Karpas-422 (cell line): ENCODE data around the gene CREB1. TPM values are rescaled to one million over a fixed set of nuclear protein-coding genes. Genes with fewer than 3 reads are reported as not detected.

Source experiments
- DNase-seq: peaks from one replicate; pipeline ENCODE4 v3.0.0-alpha.2; 2015
- H2AFZ ChIP-seq: fragments of 200-600 bp; sonication (generic); 2 replicates; pipeline ENCODE4 v1.6.1; 2014; ENCODE audit warnings: antibody characterized with exemption, low read length, mixed read lengths
- H3K27ac ChIP-seq: fragments of 200-600 bp; sonication (generic); 2 replicates; pipeline ENCODE4 v1.5.1; 2014; ENCODE audit warnings: mild to moderate bottlenecking, low read length, moderate library complexity
- H3K27me3 ChIP-seq: fragments of 200-600 bp; sonication (generic); 2 replicates; pipeline ENCODE4 v1.6.1; 2014; ENCODE audit warnings: low read length, mixed read lengths
- H3K36me3 ChIP-seq: fragments of 200-600 bp; sonication (generic); 2 replicates; pipeline ENCODE4 v1.6.1; 2014; ENCODE audit warnings: low read length, mixed read lengths; ENCODE audit not compliant: insufficient read depth
- H3K4me1 ChIP-seq: fragments of 200-600 bp; sonication (generic); 2 replicates; pipeline ENCODE4 v1.6.1; 2014; ENCODE audit warnings: mild to moderate bottlenecking, low read length, mixed read lengths
- H3K4me2 ChIP-seq: fragments of 200-600 bp; sonication (generic); 2 replicates; pipeline ENCODE4 v1.6.1; 2014; ENCODE audit warnings: low read length, low read depth, mild to moderate bottlenecking; ENCODE audit not compliant: poor library complexity, severe bottlenecking
- H3K4me3 ChIP-seq: fragments of 200-600 bp; sonication (generic); 2 replicates; pipeline ENCODE4 v1.5.1; 2014; ENCODE audit warnings: mild to moderate bottlenecking, antibody characterized with exemption, low read length, mixed read lengths
- H3K79me2 ChIP-seq: fragments of 200-600 bp; sonication (generic); 2 replicates; pipeline ENCODE4 v1.6.1; 2014; ENCODE audit warnings: mild to moderate bottlenecking, low read length, mixed read lengths
- H3K9ac ChIP-seq: fragments of 200-600 bp; sonication (generic); 2 replicates; pipeline ENCODE4 v1.6.0; 2014; ENCODE audit warnings: low read length
- H3K9me2 ChIP-seq: fragments of 200-600 bp; sonication (generic), shearing (Covaris generic); replicated peaks from 2 replicates; pipeline ENCODE4 v1.6.0; 2014; ENCODE audit warnings: mild to moderate bottlenecking, low read length, moderate library complexity; ENCODE audit not compliant: insufficient read depth
- H3K9me3 ChIP-seq: fragments of 300-700, 200-600 bp; sonication (generic); 2 replicates; pipeline ENCODE4 v1.6.1; 2014; ENCODE audit warnings: low read length, mixed read lengths
- H4K20me1 ChIP-seq: fragments of 200-600 bp; sonication (generic); 2 replicates; pipeline ENCODE4 v1.6.1; 2014; ENCODE audit warnings: mild to moderate bottlenecking, antibody characterized with exemption, low read length, low read depth; ENCODE audit not compliant: insufficient read depth
- total RNA-seq: library from RNA; depleted of rRNA; stranded (reverse); fragments of >200 nt; shearing (Covaris generic); gene quantifications from 2 replicates; pipeline ENCODE4 v1.2.3, GENCODE V29; 2014; ENCODE audit warnings: low replicate concordance

Gene CREB1
- total RNA-seq, 1 experiment from 2014 or later: 74.6 TPM

DNA sequence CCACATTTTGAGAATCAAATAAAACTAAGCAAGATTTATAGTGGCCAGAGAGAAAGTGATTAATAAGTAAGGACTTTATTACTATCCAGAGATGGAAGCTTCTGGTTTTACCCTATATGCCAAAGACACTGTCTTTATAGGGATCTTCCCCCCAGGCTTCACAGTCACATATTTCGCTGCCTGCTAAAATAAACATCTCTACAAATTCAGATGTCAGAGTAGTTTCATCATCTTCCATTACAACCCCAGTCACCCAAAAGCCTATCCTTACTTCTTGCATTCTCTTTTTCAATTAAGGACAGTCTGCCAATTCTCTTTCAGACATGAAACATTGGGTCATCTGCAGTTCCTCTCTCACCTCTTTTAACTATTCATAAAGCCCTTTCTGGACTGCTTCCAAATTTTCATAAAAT lies 28.3 kb downstream of the CREB1 start:
- no peak overlapping the region for H3K27ac ChIP-seq
- H3K4me1 ChIP-seq: peaks cover 25% of the 10 kb centered on the region
- no peaks in the 10 kb centered on the region for H3K9me2 ChIP-seq
- DNase-seq: no peak
- no peak overlapping the region for H3K4me2 ChIP-seq
- H2AFZ ChIP-seq: no peak overlapping the region
- H3K27me3 ChIP-seq: no peaks in the 10 kb centered on the region
- H4K20me1 ChIP-seq: no peaks in the 10 kb centered on the region
- H3K4me3 ChIP-seq: no peak overlapping the region
- H3K9ac ChIP-seq: no peak overlapping the region
- H3K79me2 ChIP-seq: peaks cover 77% of the 10 kb centered on the region
- H3K9me3 ChIP-seq: no peaks in the 10 kb centered on the region
- peaks cover 29% of the 10 kb centered on the region; the same call in 1 of the 2 replicates for H3K36me3 ChIP-seq

DNA sequence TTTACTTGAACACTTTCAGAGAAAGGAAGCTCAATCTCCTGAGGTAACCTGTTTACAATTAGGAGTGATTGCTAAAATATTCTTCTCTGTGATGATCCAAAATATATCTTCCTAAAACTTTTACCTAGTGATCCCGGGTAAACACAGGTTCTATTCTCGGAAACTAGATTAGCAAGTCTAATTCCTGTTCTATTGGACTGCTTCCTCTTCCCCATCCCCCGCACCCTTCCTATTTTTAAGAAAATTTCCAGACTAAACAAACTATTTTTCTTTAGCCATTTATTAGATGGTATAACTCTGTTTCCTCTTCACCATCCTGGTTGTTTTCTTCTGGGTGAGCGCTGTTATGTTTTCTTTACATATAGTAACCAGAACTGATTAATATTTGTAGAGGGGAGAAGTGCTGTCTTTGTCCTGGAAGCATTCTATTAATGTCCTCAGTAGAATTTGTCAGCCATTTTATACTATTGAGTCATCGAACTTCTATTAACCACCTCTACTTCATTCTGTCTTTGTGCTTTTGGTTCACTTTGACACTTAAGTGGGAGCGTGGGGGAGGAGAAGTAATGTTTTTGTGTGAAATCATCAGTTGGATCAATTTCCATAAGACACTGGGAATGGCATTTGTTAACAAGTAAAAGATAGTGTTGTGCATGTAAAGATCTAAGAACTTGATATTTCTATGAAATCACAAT lies 31.8 kb downstream of the CREB1 start:
- peaks cover 60% of the 10 kb centered on the region for H3K79me2 ChIP-seq
- no peaks in the 10 kb centered on the region for H3K27me3 ChIP-seq
- H2AFZ ChIP-seq: no peak overlapping the region
- DNase-seq: no peak
- no peak overlapping the region for H3K4me3 ChIP-seq
- H3K36me3 ChIP-seq: peaks cover 34% of the 10 kb centered on the region
- no peak overlapping the region for H3K9ac ChIP-seq
- no peaks in the 10 kb centered on the region for H4K20me1 ChIP-seq
- no peaks in the 10 kb centered on the region for H3K4me1 ChIP-seq
- no peak overlapping the region for H3K4me2 ChIP-seq
- no peak overlapping the region for H3K27ac ChIP-seq
- H3K9me3 ChIP-seq: no peaks in the 10 kb centered on the region
- no peaks in the 10 kb centered on the region for H3K9me2 ChIP-seq

DNA sequence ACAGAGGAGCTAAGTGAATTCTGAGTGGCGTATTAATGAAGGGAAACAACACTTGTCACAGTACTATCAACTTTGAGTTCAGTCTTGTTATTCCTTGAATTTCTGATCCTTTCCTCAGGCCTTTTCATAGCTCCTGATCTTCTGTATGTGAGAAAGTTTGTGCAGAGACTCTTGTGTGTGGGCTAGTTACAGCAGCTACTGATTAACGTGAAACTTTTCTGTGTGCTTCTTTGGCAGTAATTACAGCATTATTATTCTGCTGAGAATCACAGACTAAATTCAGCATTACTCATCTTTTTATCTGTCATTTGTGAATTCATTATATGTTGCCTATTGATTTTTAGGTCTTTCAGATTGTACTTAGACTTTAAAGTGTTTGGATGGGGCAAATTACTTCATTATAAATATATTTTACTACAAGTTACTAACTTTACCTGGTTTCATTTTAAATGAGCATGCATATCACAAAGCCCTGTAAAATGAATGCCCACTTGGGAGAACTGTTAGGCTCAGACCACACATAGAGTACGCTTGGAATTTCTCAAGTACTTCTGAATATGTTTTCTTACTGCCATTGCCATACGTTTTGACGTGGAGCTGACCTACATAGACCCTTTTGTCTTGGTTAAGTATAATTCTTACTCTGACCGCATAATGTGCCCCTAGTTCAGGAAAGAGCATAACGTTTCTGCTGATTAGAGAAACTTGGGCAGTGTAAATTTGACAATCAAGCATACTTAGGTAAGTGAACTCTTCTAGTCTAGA lies 36.2 kb downstream of the CREB1 start:
- Histone ChIP-seq H3K79me2 (peaks cover 58% of the 10 kb centered on the region), H3K4me2 (no peak overlapping the region), H3K4me3 (no peak overlapping the region), H3K36me3 (peaks cover 51% of the 10 kb centered on the region), H2AFZ (no peak overlapping the region), H4K20me1 (no peaks in the 10 kb centered on the region), H3K27me3 (no peaks in the 10 kb centered on the region), H3K27ac (no peak overlapping the region), H3K9ac (no peak overlapping the region), H3K4me1 (no peaks in the 10 kb centered on the region; the same call in 1 of the 2 replicates), H3K9me3 (no peaks in the 10 kb centered on the region), H3K9me2 (no peaks in the 10 kb centered on the region)
- no peak for DNase-seq

DNA sequence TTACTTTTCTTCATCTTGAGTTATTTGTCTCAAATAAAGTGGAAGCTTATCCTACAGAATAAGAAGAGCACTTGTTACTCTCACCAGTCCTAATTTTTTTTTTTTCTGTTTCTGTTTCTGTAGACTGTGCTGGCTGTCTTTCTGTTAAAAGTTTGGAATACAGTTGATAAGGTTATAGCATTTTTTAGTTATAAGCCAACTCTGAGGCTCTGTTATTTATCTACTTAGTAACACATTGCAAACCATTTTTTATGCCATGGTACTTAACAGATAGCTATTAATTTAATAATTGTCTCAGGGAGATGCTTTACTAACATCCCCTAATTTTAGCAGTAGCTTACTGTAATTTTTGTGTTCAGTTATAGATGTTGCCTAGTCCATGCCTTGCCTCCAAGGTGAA lies 37.9 kb downstream of the CREB1 start:
- Histone ChIP-seq H2AFZ (no peak overlapping the region), H3K4me3 (no peak overlapping the region), H3K36me3 (peaks cover 48% of the 10 kb centered on the region), H3K9me3 (no peaks in the 10 kb centered on the region), H3K4me1 (no peaks in the 10 kb centered on the region; the same call in 1 of the 2 replicates), H3K9ac (no peak overlapping the region), H3K27me3 (no peaks in the 10 kb centered on the region), H3K79me2 (peaks cover 55% of the 10 kb centered on the region), H3K27ac (no peak overlapping the region), H4K20me1 (no peaks in the 10 kb centered on the region), H3K9me2 (no peaks in the 10 kb centered on the region), H3K4me2 (no peak overlapping the region)
- DNase-seq: no peak

DNA sequence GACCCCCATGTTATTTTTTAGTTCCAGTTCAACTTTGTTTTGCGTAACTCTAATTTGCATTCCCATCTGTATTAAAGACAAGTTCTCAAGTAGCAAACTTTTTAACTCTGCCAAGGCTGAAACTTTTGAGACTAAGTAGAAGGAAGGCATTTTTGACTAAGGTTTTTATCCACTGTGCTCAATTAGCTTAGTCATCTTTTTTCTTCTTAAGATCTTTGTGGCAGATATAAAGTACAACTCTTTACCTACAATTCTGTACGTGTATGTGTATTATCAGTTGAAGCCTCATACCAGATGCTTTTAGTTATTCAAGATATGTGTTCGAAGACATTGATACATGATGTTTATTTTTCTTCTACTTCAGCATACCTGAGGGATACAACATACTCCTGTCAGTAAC lies 41.6 kb downstream of the CREB1 start:
- Histone ChIP-seq H2AFZ (no peak overlapping the region), H4K20me1 (no peaks in the 10 kb centered on the region), H3K4me1 (no peaks in the 10 kb centered on the region; the same call in 1 of the 2 replicates), H3K9ac (no peak overlapping the region), H3K4me3 (no peak overlapping the region), H3K79me2 (peaks cover 63% of the 10 kb centered on the region), H3K9me2 (no peaks in the 10 kb centered on the region), H3K27me3 (no peaks in the 10 kb centered on the region), H3K4me2 (no peak overlapping the region), H3K36me3 (peaks cover 61% of the 10 kb centered on the region), H3K27ac (no peak overlapping the region), H3K9me3 (no peaks in the 10 kb centered on the region)
- no peak for DNase-seq

DNA sequence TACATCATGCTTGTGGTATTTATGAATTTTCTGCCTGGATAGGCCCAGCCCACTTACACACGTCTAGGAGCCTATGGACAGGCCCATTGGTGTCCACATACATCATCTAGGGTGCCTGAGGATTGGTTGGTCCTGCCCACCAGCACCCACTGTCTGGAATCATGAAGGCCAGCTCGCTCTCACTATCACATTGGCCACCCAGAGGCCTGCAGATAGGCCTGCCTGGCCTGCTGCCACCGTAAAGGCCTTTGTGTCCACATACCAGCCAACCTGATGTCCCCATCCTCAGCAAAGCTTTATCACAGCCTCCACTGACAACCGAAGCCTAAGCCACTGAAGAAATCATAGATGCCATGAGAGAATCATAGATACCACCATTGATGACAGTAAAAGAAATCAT lies 55.2 kb downstream of the CREB1 start:
- Histone ChIP-seq H3K4me2 (no peak overlapping the region), H3K4me3 (no peak overlapping the region), H2AFZ (no peak overlapping the region), H3K79me2 (peaks cover 42% of the 10 kb centered on the region), H3K27me3 (no peaks in the 10 kb centered on the region), H3K27ac (no peak overlapping the region), H3K9me3 (no peaks in the 10 kb centered on the region), H3K36me3 (peaks cover 79% of the 10 kb centered on the region), H3K9me2 (no peaks in the 10 kb centered on the region), H3K4me1 (no peaks in the 10 kb centered on the region), H3K9ac (no peak overlapping the region), H4K20me1 (no peaks in the 10 kb centered on the region)
- DNase-seq: no peak

DNA sequence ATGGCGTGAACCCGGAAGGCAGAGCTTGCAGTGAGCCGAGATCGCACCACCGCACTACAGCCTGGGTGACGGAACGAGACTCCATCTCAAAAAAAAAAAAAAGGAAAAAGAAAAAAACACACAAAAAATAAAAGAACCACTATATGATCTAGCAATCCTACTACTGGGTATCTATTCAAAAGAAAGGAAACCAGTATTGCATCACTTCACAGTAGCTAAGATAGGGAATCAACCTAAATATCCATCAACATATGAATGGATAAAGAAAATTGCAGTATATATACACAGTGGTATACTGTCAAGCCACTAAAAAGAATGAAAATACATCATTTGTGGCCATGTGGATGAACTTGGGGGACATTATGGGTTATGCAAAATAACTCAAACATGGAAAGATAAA lies 57.5 kb downstream of the CREB1 start:
- Histone ChIP-seq H3K27me3 (no peaks in the 10 kb centered on the region), H3K9me3 (no peaks in the 10 kb centered on the region; the same call in 1 of the 2 replicates), H4K20me1 (no peaks in the 10 kb centered on the region), H3K4me1 (no peaks in the 10 kb centered on the region), H3K36me3 (peaks cover 78% of the 10 kb centered on the region), H3K4me3 (no peak overlapping the region), H3K9ac (no peak overlapping the region), H3K4me2 (no peak overlapping the region), H2AFZ (no peak overlapping the region), H3K9me2 (no peaks in the 10 kb centered on the region), H3K27ac (no peak overlapping the region), H3K79me2 (peaks cover 43% of the 10 kb centered on the region)
- DNase-seq: no peak

DNA sequence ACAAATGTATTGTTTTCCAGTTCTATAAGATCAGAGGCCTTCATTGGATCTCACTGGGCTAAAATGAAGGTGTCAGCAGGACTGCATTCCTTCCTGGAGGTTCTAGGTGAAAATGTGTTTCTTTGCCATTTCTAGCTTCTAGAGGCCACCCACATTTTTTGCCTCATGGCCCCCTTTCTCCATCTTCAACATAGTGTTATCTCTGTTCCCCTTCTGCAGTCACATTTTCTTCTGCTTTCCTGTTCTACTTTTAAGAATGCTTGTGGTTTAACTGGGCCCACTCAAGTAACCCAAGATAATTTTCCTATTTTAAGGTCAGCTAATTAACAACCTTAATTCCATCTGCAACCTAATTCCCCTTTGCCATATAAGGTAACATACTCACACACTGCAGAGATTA lies 59.4 kb downstream of the CREB1 start:
- Histone ChIP-seq H3K4me2 (no peak overlapping the region), H3K27me3 (no peaks in the 10 kb centered on the region), H3K36me3 (peaks cover 77% of the 10 kb centered on the region), H3K9me3 (no peaks in the 10 kb centered on the region; the same call in 1 of the 2 replicates), H3K9ac (no peak overlapping the region), H3K79me2 (peaks cover 45% of the 10 kb centered on the region), H3K9me2 (no peaks in the 10 kb centered on the region), H4K20me1 (no peaks in the 10 kb centered on the region), H2AFZ (no peak overlapping the region), H3K4me3 (no peak overlapping the region), H3K4me1 (peaks cover 1% of the 10 kb centered on the region), H3K27ac (no peak overlapping the region)
- no peak for DNase-seq
